ENCODE measurements around the gene NKX3-2. TPM values are rescaled to one million over a fixed set of nuclear protein-coding genes. Genes with fewer than 3 reads are reported as not detected.
A peak's percentile ranks its signal among the peaks of the same experiment; 100 is the strongest.

Gene NKX3-2
- polyA plus RNA-seq, 1 experiment = 0.02 TPM

GRCh38 chr4:13548984-13549546, 4.8 kb upstream of the NKX3-2 start:
- POLR2A ChIA-PET = no interaction called here
- peaks cover 17% of the 10 kb centered on the region for H3K27me3 ChIP-seq (ENCODE audit: control insufficient read depth, insufficient read depth, low read length)

DNA sequence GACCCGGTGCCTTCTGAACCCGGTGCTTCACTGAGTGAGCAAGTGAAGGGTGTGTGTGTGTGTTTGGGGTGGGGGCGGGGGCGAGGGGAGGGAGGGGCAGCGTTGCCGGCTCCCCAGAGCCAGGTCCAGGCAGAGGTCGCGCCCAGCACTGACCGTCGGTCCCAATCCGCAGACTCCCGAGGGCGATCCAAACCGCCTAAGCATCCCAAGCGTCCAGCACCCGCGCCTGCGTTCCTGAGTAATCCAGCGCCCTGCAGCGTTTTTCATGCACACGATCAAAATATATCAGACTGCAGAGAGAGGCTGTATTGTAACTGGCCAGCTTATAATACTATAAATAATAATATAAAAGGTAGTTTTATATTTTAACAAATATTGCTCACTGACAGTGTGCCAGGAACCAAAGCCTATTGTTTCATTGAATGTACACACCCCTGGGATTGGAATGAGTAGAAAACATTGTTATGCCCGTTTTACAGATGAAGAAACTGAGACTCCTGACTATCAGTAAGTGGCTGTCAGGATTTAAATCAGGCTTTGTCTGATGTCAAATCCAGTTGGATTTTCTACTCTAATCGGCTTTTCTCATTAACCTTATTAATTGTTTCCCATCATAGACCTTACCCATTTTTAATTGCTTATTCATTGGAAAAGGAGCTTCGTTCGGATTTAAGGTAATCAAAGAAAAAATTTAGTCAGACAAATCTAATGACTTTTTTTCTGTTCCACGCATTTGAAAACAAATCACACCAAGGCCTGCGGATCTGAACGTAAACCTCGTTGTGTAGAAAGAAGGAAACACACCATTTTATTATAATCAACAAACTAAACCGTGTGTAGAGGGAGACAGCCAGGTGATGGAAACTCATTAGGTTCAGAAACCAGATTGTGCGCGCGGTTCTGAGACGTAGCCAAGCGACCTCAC, 4.0 kb upstream of the NKX3-2 start:
- H3K4me3 ChIP-seq (ENCODE audit: low read depth, low read length) = no peak overlapping the region
- CTCF ChIA-PET = interaction anchor here (0.6 to 5.3 kb wide), 11 partner anchors 10 to 817 kb away, joined by 3 to 33 read pairs (median 4); no protein-coding TSS in a partner anchor
- no peak for DNase-seq (ENCODE audit: low read depth)
- no peaks in the 10 kb centered on the region for H3K36me3 ChIP-seq (ENCODE audit: control insufficient read depth, insufficient read depth, low read length)
- peaks cover 20% of the 10 kb centered on the region for H3K27me3 ChIP-seq (ENCODE audit: control insufficient read depth, insufficient read depth, low read length)
- POLR2A ChIA-PET = no interaction called here
- TF ChIP-seq CTCF (IDR thresholded peaks at IDR 0.05; ENCODE audit: insufficient read depth, low read depth, low read length) = no peak

More at GRCh38 chr4:13548984-13549546, 4.8 kb upstream of the NKX3-2 start:
- peak; percentile 87 for TF ChIP-seq CTCF (IDR thresholded peaks at IDR 0.05; ENCODE audit: insufficient read depth, low read depth, low read length)
- H3K36me3 ChIP-seq (ENCODE audit: control insufficient read depth, insufficient read depth, low read length) = no peaks in the 10 kb centered on the region
- H3K4me3 ChIP-seq (ENCODE audit: low read depth, low read length) = peak overlapping the region; percentile 39
- no peak for DNase-seq (ENCODE audit: low read depth)
- CTCF ChIA-PET = interaction anchor here (0.8 to 5.3 kb wide), 8 partner anchors 41 to 820 kb away, joined by 3 to 33 read pairs (median 4); no protein-coding TSS in a partner anchor

GRCh38 chr4:13547485-13548041, 3.3 kb upstream of the NKX3-2 start:
- no peak for DNase-seq (ENCODE audit: low read depth)
- ChIA-PET POLR2A (no interaction called here), CTCF (interaction anchor here (0.6 to 5.3 kb wide), 5 partner anchors 15 to 818 kb away, joined by 4 to 33 read pairs (median 5); no protein-coding TSS in a partner anchor)
- H3K36me3 ChIP-seq (ENCODE audit: control insufficient read depth, insufficient read depth, low read length) = no peaks in the 10 kb centered on the region
- TF ChIP-seq CTCF (IDR thresholded peaks at IDR 0.05; ENCODE audit: insufficient read depth, low read depth, low read length) = no peak
- no peak overlapping the region for H3K4me3 ChIP-seq (ENCODE audit: low read depth, low read length)
- peaks cover 27% of the 10 kb centered on the region for H3K27me3 ChIP-seq (ENCODE audit: control insufficient read depth, insufficient read depth, low read length)

- ChIA-PET POLR2A (no interaction called here), CTCF (interaction anchor here (0.6 to 5.3 kb wide), 3 partner anchors 694 to 818 kb away, joined by 4 to 33 read pairs (median 5); no protein-coding TSS in a partner anchor)
- Histone ChIP-seq H3K36me3 (ENCODE audit: control insufficient read depth, insufficient read depth, low read length) (no peaks in the 10 kb centered on the region), H3K27me3 (ENCODE audit: control insufficient read depth, insufficient read depth, low read length) (peaks cover 28% of the 10 kb centered on the region), H3K4me3 (ENCODE audit: low read depth, low read length) (no peak overlapping the region)
- no peak for DNase-seq (ENCODE audit: low read depth)
- no peak for TF ChIP-seq CTCF (IDR thresholded peaks at IDR 0.05; ENCODE audit: insufficient read depth, low read depth, low read length)
Measured at GRCh38 chr4:13546941-13547484, 2.7 kb upstream of the NKX3-2 start.

Measured in BJ (cell line).